NCI-H2107 (cell line): ENCODE measurements around the gene EIF3K.

Experiments used
- DNase-seq: peaks from one replicate; lab custom pipeline; 2025; lab: John Stamatoyannopoulos, UW

The EIF3K gene

GRCh38 chr19:38684078-38684861 lies 65.3 kb downstream of the EIF3K start:
- DNase-seq, result no peak

- no peak for DNase-seq
Measured at GRCh38 chr19:38684862-38685665, 66.1 kb downstream of the EIF3K start.

- no peak for DNase-seq
Measured at GRCh38 chr19:38685666-38686529, 66.9 kb downstream of the EIF3K start.

GRCh38 chr19:38686530-38686888 lies 67.5 kb downstream of the EIF3K start:
- no peak for DNase-seq
